ENCODE results near the gene CCDC149. TPM values are rescaled to one million over a fixed set of nuclear protein-coding genes. Genes with fewer than 3 reads are reported as not detected.
A peak's percentile ranks its signal among the peaks of the same experiment; 100 is the strongest.

The CCDC149 gene
- total RNA-seq, 1 experiment from 2014 or later: 12.7 TPM

DNA sequence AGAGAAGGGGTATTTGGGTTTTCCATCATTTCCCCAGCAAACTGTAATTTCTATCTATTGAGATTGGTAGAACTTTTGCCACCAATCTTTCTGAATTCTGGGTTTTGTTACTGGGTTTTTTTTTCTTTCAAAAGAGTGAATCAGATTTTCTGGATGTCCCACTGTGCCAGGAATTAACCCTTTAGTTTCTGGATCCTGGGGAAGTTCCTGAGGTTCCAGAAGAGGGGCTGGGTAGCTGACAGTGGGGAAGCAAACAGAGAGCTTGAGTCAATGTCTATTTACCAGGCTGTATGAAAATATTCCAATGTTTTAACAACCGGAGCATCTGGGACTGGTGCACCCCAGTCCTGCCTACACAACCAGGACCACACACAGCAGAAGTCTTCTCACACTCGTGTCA, 143.3 kb downstream of the CCDC149 start:
- Mint-ChIP-seq H3K4me1 (ENCODE audit: insufficient read depth, unreplicated experiment) (peaks cover 17% of the 10 kb centered on the region), H3K27ac (ENCODE audit: low read depth, unreplicated experiment) (no peak overlapping the region), H3K36me3 (ENCODE audit: insufficient read depth, unreplicated experiment) (no peaks in the 10 kb centered on the region), H3K9me3 (ENCODE audit: unreplicated experiment) (no peaks in the 10 kb centered on the region), H3K27me3 (ENCODE audit: insufficient read depth, unreplicated experiment) (no peaks in the 10 kb centered on the region), H3K4me3 (ENCODE audit: unreplicated experiment) (no peak overlapping the region)
- intact Hi-C loops (cut with micrococcal nuclease): no loop called here
- no TSS peak for BruUV-seq (replicated peaks)
- DNase-seq (ENCODE audit: unreplicated experiment): no peak
- TF ChIP-seq CTCF (IDR thresholded peaks at IDR 0.05; ENCODE audit: unreplicated experiment): no peak
- CTCF ChIA-PET: interaction anchor here (0.6 to 1.6 kb wide), 4 partner anchors 24 to 211 kb away, joined by 3 to 6 read pairs (median 3); no protein-coding TSS in a partner anchor
- POLR2A ChIA-PET: interaction anchor here (1.3 kb wide), 1 partner anchor 16 kb away, joined by 4 read pairs; no protein-coding TSS in a partner anchor

DNA sequence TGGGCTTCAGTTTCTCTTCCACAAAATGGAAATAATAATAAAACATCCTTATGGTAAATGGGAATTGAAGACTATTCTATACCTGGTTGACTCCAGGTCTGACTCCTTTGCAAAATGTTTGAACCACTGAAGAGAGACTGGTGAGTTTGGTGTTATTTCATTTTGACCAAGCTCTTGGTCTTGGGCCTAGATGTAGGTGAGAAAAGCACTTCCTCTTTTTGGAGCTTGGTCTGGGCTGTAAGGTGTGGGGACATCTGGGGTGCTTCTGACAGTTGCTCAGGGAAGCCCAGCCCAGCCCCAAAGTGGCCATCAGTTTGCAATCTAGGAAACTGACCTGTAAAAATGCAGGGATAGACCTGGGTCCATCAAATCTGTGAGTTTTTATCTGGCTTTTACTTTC, 144.2 kb downstream of the CCDC149 start:
- Mint-ChIP-seq H3K27ac (ENCODE audit: low read depth, unreplicated experiment) (no peak overlapping the region), H3K9me3 (ENCODE audit: unreplicated experiment) (no peaks in the 10 kb centered on the region), H3K27me3 (ENCODE audit: insufficient read depth, unreplicated experiment) (no peaks in the 10 kb centered on the region), H3K36me3 (ENCODE audit: insufficient read depth, unreplicated experiment) (no peaks in the 10 kb centered on the region), H3K4me1 (ENCODE audit: insufficient read depth, unreplicated experiment) (peaks cover 20% of the 10 kb centered on the region), H3K4me3 (ENCODE audit: unreplicated experiment) (no peak overlapping the region)
- CTCF ChIA-PET: interaction anchor here (0.6 to 0.9 kb wide), 2 partner anchors 49 to 298 kb away, joined by 3 to 6 read pairs; no protein-coding TSS in a partner anchor
- POLR2A ChIA-PET: interaction anchor here (1.2 kb wide), 1 partner anchor 12 kb away, joined by 4 read pairs; no protein-coding TSS in a partner anchor
- TF ChIP-seq CTCF (IDR thresholded peaks at IDR 0.05; ENCODE audit: unreplicated experiment): no peak
- no TSS peak for BruUV-seq (replicated peaks)
- DNase-seq (ENCODE audit: unreplicated experiment): no peak
- intact Hi-C loops (cut with micrococcal nuclease): no loop called here

GRCh38 chr4:24768006-24768405, 144.8 kb downstream of the CCDC149 start:
- no peaks in the 10 kb centered on the region for H3K36me3 Mint-ChIP-seq (ENCODE audit: insufficient read depth, unreplicated experiment)
- intact Hi-C loops (cut with micrococcal nuclease): no loop called here
- no peak overlapping the region for H3K4me3 Mint-ChIP-seq (ENCODE audit: unreplicated experiment)
- no peak overlapping the region for H3K27ac Mint-ChIP-seq (ENCODE audit: low read depth, unreplicated experiment)
- no peaks in the 10 kb centered on the region for H3K27me3 Mint-ChIP-seq (ENCODE audit: insufficient read depth, unreplicated experiment)
- H3K4me1 Mint-ChIP-seq (ENCODE audit: insufficient read depth, unreplicated experiment): peaks cover 20% of the 10 kb centered on the region
- BruUV-seq (replicated peaks): no TSS peak
- no peak for DNase-seq (ENCODE audit: unreplicated experiment)
- ChIA-PET CTCF (interaction anchor here (0.6 to 0.9 kb wide), 2 partner anchors 50 to 299 kb away, joined by 3 to 6 read pairs; no protein-coding TSS in a partner anchor), POLR2A (interaction anchor here (1.2 kb wide), 1 partner anchor 11 kb away, joined by 4 read pairs; no protein-coding TSS in a partner anchor)
- H3K9me3 Mint-ChIP-seq (ENCODE audit: unreplicated experiment): no peaks in the 10 kb centered on the region
- TF ChIP-seq CTCF (IDR thresholded peaks at IDR 0.05; ENCODE audit: unreplicated experiment): no peak

DNA sequence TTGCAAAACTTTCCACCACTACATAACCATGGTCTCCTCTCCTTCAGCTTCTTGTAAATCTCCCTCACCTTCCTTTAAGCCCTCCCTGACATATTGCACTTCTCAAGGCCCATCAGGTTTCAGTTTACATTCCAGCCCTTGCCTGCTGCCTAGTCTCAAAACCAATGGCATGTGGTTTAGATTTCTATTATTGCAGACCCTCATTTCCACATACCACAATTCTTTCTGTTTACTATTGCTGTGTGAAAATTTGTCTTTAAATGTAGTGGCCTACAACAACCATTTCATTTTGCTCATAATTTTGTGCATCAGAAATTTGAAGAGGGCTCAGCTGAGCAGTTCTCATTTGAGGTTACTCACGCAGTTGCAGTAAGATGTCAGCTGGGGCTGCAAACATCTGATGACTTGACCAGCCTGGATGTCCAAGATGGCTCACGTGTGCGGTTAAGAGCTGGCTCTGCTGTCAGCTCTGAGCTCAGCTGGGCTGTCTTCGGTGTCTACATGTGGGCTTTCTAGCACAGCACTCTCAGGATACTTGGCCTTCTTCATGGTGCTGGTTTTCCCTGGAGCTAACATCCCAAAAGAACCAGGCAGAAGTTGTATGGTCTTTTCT, 147.4 kb downstream of the CCDC149 start:
- Mint-ChIP-seq H3K36me3 (ENCODE audit: insufficient read depth, unreplicated experiment) (no peaks in the 10 kb centered on the region), H3K4me3 (ENCODE audit: unreplicated experiment) (no peak overlapping the region), H3K4me1 (ENCODE audit: insufficient read depth, unreplicated experiment) (peaks cover 20% of the 10 kb centered on the region), H3K9me3 (ENCODE audit: unreplicated experiment) (no peaks in the 10 kb centered on the region), H3K27me3 (ENCODE audit: insufficient read depth, unreplicated experiment) (no peaks in the 10 kb centered on the region), H3K27ac (ENCODE audit: low read depth, unreplicated experiment) (peak overlapping the region; percentile 47)
- DNase-seq (ENCODE audit: unreplicated experiment): no peak
- ChIA-PET POLR2A (interaction anchor here (1.0 to 2.9 kb wide), 4 partner anchors 9 to 205 kb away, joined by 3 to 15 read pairs (median 8); partner anchors contain the start of gene DHX15), CTCF (interaction anchor here (0.7 kb wide), 1 partner anchor 801 kb away, joined by 3 read pairs; no protein-coding TSS in a partner anchor)
- no peak for TF ChIP-seq CTCF (IDR thresholded peaks at IDR 0.05; ENCODE audit: unreplicated experiment)
- intact Hi-C loops (cut with micrococcal nuclease): no loop called here
- BruUV-seq (replicated peaks): no TSS peak

All from MCF 10A (cell line).